Left renal pelvis (tissue), 4 donors: Measurements from ENCODE around the gene NEDD8. TPM values are rescaled to one million over a fixed set of nuclear protein-coding genes. Genes with fewer than 3 reads are reported as not detected.

ENCODE experiments used
- DNase-seq, 4 donors: peaks; one replicate each; pipeline ENCODE4 v3.0.0-alpha.2; 2013; ENCODE audit warnings: low read depth in 4 of 4, low spot score in 3 of 4
- polyA plus RNA-seq, 4 donors: library from polyadenylated mRNA; unstranded; fragments of 120-200 nt; gene quantifications; one replicate each; pipeline ENCODE4 v1.2.1, GENCODE V29; 2013; ENCODE audit not compliant: insufficient read length in 4 of 4

Gene NEDD8
- polyA plus RNA-seq, 4 donors: 189 to 230 (median 217) TPM

- no peak for DNase-seq
Measured at GRCh38 chr14:24198814-24199524, 33.2 kb downstream of the NEDD8 start.

GRCh38 chr14:24197056-24197450 is 35.1 kb downstream of the NEDD8 start:
- no peak for DNase-seq

- no peak for DNase-seq
Measured at GRCh38 chr14:24196071-24197055, 35.8 kb downstream of the NEDD8 start.

- DNase-seq: peak in 3 of 4 donors; percentile 71 to 84 (median 77)
Measured at GRCh38 chr14:24195186-24196070, 36.7 kb downstream of the NEDD8 start, which contains the start of gene TM9SF1. Gene TM9SF1 (minus strand): TSS chr14:24195441. CDS start chr14:24195019, 422 bp downstream.

GRCh38 chr14:24194873-24195185 is 37.3 kb downstream of the NEDD8 start:
- DNase-seq: no peak

GRCh38 chr14:24194186-24194872 is 37.8 kb downstream of the NEDD8 start:
- DNase-seq: no peak

- DNase-seq: no peak
Measured at GRCh38 chr14:24192933-24193332, 39.2 kb downstream of the NEDD8 start.

- DNase-seq: no peak
Measured at GRCh38 chr14:24190416-24190815, 41.8 kb downstream of the NEDD8 start.

- no peak for DNase-seq
Measured at GRCh38 chr14:24189460-24189859, 42.7 kb downstream of the NEDD8 start.

GRCh38 chr14:24189059-24189375 is 43.1 kb downstream of the NEDD8 start:
- no peak for DNase-seq

- peak; percentile 87 to 95 (median 92) for DNase-seq
Measured at GRCh38 chr14:24188251-24189058, 43.7 kb downstream of the NEDD8 start, which contains the start of gene IPO4. Gene IPO4 (minus strand): TSS chr14:24188816. CDS start chr14:24188787, 29 bp downstream.

- DNase-seq: no peak
Measured at GRCh38 chr14:24187539-24187915, 44.6 kb downstream of the NEDD8 start.

- DNase-seq: no peak
Measured at GRCh38 chr14:24186831-24187538, 45.2 kb downstream of the NEDD8 start.

- no peak for DNase-seq
Measured at GRCh38 chr14:24185741-24186140, 46.4 kb downstream of the NEDD8 start.

GRCh38 chr14:24185026-24185425 is 47.1 kb downstream of the NEDD8 start:
- no peak for DNase-seq

- no peak for DNase-seq
Measured at GRCh38 chr14:24184104-24184970, 47.8 kb downstream of the NEDD8 start.

- no peak for DNase-seq
Measured at GRCh38 chr14:24183014-24183481, 49.1 kb downstream of the NEDD8 start.
